NCI-H1092 treated with DMSO at 0.1 percent for 48 hours (cell line): ENCODE results near the gene COL4A3.
"Not testable (repeated sequence)": the region's sequence is repeated elsewhere in the genome, so short reads cannot be mapped to it uniquely, and the experiment has no call there.

Experiments
- DNase-seq: peaks from one replicate; lab custom pipeline; 2025; lab: John Stamatoyannopoulos, UW

COL4A3 gene

DNA sequence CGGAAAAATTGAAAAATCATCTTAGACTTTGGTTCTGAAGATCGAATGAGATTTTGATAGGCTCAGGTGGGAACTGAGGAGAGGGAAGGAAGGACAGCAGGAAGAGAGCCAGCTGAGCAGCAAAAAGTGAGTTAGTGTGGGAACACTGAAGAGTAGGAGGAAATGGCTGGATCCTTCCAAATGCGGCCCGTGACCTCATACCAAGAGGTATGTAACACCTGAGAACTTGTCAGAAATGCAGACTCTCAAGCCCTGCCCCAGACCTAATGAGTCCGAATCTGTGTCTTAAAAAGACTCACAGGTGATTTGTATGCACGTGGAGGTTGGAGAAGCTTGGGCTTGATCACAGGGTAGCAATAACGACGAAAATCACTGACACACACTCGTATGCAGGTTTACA, 42.0 kb downstream of the COL4A3 start:
- DNase-seq: no peak

DNA sequence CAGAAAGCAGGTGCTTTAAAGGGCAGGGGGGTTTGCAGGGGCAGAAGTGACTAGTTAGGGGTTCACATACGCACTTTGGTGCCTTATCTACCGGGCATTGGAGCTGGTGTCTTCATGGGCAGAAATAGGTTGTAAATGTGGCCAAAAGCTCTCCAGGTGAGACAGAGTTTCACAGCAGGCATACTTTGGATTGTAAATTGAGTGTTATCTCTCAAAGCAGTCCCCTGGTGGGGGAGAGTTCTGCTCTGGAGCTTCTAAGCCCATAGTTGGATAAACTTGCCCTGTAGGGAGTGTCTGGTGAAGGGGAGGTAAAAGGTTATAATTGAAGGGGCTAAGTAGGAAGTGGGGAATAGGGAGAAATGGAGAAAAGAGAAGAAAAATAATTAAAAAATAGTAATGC, 43.1 kb downstream of the COL4A3 start:
- DNase-seq: no peak

DNA sequence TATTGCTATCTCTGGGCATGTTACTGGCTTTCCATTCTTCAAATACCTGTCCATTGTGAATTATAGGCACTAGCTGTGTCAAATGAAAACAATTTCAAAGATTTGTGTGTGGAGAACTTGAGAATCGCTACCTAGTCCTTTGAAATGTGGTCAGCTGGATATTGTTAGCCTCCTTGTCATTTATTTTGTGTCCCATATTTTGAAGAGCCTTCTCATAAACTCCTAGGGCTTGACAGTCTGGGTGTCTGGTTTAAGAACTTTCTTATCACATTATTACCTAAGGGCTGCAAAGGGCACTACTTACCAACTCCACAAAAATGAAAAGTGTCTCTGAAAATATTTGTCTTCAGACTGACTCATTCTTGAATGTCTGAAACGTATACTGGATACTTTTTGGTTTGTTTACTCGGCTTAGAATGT, 50.2 kb downstream of the COL4A3 start:
- DNase-seq: no peak

DNA sequence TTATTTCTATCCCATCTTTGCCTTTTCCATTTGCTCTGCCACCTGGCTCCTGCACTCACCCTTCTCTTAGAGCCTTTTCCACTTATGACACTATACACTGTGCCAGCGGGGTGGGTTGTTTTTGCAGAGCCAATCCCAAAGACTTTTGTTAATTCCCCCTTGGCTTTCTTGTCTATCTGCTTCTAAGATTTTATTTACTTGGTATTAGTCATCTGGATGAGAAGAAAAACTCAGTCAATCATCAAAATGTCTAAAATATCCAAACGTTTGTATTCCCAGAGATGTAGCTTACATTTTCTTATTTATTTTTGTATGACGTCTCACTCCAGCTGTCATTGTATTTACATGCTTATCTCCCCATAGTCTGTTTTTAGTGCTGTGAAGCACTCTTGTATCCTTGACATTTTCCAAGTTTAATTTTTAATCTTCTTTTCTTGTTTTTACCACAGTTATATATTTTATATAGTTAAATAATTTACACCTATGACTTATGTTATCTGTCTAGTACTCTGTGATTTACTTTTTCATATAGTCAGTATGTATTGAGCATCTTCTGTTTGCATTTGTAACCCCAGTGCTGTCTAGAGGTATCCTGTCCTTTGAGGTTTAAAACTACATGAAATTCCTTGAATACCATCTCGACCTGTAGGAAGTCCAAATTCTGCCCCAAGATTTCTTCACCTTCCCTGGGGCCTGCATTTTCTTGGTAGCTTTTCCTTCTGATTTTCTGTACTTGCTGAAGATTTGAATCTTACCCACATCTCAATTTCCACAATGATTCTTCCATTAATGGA, 55.1 kb downstream of the COL4A3 start:
- no peak for DNase-seq

DNA sequence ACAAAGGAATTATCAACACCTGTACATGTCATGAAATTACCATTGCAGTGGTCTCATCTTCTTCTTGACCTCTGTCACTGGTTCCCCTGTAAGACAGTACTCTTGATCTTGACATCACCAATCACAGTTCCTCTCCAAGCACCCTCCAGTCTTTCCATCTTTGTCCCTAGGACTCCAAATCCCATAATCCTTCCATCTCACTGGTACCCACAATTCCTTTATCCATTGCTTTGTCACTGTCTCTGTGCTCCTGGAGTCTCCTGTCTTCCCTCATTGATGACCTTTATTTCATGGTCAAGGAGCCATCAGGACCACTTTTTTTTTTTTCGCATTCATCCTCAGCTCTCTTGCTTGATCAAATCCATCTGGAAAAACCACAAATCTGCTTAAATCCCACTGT, 56.7 kb downstream of the COL4A3 start:
- no peak for DNase-seq

DNA sequence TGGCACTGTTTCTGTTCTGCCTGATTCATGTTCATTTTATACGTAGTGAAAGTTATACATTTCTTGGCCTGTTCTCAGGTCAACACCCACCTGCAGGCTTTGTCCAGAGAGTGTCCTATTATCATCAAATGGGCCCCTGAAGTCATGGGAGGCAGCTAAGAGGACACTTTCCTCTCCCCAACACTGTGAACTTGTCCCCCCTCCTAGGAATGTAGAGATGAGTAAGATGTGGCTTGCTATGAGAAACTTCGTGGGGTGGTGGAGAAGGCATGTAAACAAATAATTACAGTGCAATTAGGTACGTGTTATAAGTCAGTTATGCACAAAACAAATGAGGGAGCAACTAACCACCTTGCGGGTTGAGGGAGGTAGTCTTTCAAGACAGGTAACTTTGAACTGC, 57.9 kb downstream of the COL4A3 start:
- DNase-seq: no peak

DNA sequence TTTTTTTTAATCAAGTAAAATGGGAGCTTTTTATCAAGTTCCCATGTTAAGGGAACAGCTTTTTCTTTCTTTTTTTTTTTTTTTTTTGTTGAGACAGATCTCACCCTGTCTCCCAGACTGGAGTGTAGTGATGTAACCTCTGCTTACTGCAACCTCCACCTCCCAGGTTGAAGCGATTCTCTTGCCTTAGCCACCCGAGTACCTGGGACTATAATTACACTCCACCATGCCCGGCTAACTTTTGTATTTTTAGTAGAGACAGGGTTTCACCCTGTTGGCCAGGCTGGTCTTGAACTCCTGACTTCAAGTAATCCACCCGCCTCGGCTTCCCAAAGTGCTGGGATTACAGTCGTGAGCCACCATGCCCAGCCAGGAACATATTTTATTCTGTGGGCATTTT, 61.2 kb downstream of the COL4A3 start:
- not testable (repeated sequence) for DNase-seq

DNA sequence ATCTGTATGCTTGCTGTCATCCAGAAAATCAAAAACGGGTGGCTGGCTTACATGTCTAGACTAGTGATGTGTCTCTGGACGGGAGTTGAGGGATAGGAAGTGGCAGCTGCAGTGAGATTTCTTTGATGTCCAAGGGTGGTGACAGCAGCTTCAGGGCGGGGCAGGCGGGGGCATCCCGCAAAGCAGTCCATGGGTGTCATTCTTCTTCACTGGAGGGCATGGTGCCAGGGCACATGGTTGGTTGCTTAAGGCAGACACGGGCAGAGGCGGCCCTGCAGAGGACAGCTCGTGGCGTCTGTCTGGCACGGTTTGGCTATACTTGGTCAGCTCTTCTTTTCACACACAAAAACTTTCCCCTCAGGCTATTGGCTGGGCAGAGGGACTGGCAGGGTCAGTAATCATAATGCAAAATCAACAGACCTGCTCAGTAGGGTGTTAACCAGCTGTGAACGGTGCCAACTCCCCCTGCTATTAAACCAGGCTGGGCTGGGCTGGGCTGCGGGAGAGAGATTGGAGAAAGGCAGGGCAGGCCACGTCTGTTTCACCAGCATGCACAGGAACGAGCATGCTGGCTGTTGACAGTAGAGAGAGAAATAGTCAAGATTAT, 63.7 kb downstream of the COL4A3 start:
- DNase-seq: peak; percentile 12

DNA sequence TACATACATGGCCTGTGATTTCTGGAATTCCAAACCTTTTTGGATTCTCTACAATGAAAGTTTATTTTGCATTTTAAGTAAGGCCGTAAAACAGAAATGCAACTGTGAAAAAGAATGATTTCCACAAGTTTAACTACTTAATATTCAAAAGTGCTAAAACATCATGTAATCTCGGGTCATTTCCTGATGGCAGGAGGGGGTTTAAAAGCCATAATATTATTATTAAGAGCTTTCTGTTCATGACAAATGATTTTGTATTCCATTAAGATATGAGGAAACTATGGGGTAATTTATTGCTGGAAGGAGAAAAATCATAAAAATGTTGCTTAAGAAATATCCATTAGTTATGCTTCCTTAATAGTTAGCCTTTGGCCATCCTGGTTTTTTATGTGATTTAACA, 65.7 kb downstream of the COL4A3 start:
- no peak for DNase-seq

DNA sequence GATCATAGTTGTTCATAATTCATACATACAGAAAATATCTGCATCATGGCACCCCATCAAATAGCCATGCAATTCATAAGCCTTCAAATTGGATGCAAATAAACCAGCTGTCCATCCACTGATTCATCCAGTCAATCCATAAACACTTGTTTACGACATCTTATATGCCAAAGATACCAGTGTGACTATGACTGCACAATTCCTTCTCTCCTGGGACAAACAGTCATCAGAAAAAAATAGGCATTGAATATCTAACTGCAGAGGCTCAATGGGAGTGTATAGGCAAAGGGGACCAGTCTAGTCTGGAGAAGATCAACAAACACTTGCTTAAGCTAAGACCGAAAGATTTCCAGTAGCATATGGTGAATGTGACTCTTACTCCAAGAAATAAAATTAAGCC, 70.0 kb downstream of the COL4A3 start:
- DNase-seq: no peak

DNA sequence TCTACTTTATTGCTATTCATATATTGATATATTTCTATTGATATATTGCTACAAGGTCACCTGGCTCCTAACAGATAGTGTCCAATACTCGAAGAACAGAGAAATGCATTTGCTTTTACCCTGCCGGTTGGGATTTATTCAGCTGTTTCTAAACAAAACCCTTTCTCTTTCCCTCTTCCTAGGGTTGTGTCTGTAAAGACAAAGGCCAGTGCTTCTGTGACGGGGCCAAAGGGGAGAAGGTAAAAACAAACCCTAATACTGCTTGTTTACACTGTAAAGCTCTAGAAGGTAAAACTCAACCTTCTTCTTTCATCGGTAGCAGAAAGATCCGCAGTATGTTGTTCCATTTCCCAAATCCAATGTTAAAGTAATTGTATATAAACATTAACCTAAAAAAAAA, 73.4 kb downstream of the COL4A3 start:
- DNase-seq: no peak

DNA sequence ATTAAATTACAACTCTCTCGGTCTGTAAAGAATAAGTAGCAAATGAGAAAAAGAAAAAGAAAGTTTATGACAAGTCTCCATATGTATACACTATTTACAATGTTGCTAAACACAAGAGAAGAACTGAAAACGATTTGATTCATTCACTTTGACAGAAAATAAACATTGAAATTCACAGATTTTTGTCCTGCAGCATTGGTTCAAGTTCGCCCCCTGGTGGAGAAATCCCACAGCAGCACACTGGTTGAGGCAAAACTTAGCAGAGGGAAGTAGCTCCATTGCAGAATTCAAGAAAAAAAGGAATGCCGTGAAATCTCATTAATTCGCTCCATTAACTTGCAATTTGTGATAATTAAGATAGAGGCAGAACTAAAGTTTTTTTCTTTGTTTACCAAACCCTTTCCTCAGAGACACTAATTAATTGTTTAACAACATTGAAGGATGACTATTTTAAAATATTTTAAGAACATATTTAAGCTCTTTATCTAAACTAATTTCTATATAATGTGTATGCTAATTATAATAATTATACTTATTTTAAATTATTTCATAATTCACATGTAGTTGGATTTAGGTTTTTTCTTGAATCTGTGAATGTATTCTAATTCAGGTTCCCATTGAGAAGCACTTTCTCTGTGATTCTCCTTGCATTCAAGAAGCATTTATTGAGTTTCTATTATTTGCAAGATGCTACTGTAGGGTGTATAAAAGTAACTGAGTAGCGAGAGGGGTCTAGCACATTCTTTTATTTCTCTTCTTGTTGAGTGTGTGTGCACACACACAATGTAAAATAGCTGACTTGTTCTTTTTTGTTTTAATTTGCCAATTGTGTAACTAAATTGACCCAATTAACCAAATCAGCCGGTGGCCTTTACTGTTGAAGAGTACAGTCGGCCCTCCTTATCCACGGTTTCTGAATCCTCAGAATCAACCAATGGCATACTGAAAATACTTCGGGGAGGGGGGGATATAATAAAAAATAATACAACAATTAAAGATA, 74.1 kb downstream of the COL4A3 start:
- peak; percentile 11 for DNase-seq

DNA sequence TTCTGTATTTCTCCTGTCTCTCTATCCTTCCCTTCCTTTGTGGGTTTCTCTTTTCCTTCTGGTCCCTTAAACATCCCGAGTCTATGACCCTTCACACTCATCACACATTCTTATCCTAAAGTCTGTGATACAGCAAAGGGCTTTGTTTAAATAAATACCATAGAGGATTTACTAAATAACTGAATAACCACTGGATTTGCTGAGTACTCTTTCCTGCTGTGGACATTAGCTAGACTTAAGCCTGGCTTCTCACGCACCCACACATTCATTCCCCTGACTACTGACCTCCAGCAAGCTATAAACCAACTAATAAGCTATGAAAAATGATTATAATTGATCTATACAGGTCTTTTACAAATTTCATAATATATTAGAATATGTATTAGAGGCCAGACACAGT, 76.6 kb downstream of the COL4A3 start:
- DNase-seq: no peak

DNA sequence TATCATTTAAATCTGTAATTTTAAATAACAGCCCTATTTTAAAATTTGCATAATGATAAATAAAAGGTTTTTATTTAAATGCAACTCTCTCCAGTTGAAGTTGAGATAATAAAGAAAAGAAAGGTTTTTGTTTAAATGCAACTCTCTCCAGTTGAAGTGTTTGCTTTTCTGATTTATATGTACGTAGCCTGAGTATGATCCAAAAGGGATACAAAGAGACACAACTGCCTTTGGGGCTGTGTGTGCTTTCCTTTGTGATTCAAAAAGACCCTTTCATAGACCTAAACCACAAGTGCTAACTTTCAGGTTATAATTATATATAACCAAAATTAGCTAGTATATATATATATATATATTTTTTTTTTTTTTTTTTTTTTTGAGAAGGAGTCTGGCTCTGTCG, 84.5 kb downstream of the COL4A3 start:
- peak; percentile 59 for DNase-seq

DNA sequence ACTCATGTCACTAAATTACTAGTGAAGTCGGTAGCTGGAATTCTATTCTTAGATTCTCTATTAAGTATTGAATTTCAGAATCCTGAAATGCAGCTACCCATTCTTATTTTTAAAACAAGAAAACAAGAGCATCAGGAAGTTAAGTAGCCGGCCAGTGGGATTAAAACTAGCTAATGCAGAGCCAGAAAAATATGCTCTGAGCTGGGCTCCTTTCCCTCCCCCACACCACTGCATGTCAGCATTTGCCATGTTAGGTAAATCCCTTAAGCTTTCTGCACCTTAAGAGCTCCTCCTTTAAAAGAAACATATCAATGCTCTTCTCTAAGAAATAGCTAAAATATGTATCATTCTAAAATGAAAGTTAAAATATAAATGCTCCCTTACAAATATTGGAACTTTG, 88.4 kb downstream of the COL4A3 start:
- no peak for DNase-seq

DNA sequence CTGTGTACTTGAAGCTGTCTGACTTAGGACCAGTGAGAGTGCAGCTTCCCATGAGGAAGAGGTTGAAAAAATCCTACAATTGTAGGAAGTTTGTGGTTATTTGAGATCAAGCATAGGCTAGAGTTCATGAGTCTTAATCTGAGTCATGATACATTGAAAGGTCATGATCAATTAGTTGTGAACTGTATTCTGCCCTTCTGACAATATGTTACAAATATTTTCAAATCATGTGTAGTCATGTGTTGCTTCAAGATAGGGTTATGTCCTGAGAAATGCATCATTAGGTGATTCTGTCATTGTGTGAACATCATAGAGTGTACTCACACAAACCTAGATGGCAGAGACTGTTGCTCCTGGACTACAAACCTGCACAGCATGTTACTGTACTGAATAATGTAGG, 92.2 kb downstream of the COL4A3 start:
- DNase-seq: no peak

DNA sequence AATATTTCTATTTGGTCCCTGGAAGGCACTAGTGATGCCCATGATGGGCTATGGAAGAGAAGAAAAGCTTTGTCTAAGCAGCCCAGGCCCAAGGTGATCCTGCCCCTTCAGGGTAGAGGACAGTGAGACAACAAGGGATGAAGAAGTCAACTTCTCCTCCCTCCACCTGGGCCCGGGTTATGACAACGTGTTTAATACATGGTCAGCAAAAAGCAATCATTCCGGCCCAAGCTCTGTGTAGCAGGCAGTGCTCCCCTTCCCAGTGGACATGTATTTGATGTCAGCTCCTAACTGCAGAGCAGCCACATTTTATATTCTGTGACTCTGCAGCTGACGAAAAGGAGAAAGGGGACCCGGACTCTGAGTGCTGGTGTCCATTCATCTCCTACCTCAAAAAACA, 93.4 kb downstream of the COL4A3 start:
- DNase-seq: no peak

DNA sequence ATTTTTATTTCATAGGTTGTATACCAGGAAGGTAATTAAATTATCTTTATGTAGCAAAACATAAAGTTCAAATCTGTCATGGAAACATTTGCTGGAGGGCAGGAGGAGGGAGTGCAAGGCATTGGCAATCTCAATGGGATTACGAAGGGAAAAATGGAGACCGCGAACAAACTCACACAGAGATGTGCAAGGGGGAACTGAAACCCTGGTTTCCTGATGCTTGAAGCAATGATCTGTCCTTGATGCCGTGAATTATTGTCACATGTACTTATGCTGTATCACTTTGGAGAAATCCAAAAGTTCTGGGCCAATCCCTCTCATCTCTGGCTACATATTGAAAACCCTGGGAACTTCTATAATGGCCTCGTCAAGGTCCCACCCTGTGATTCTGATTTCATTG, 95.6 kb downstream of the COL4A3 start:
- no peak for DNase-seq

DNA sequence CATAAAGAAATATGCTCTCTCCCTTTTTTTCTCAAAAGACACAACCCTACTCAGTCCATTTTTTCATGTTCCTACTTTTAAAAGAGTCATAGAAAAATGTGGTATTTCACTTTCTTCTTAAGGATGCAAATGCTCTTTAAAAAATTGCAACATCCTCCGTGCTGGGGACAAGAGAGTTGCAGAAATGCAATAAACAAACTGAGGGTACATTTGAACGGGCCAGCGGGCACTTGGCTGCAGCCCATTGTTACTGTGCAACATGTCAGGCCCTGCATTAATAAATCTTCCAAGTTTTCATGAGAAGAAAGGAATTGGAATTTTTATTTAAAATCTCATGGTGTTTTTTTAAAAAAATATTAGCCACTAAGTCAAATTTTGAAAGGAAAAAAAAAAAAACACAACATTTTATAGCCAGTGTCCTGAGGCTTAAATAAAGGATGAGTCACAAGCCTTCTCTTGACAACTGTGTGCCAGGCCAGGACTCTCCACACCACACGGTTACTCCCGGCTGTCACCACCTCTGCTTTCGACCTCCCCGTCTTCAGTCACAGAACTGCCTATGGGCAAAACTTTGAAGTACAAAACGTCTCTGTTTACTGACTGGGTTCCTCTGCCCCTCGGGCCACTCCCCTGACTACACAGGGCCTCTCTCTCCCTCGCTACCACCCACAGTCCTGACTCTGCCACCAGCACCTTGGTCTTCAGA, 103.1 kb downstream of the COL4A3 start:
- DNase-seq: no peak

DNA sequence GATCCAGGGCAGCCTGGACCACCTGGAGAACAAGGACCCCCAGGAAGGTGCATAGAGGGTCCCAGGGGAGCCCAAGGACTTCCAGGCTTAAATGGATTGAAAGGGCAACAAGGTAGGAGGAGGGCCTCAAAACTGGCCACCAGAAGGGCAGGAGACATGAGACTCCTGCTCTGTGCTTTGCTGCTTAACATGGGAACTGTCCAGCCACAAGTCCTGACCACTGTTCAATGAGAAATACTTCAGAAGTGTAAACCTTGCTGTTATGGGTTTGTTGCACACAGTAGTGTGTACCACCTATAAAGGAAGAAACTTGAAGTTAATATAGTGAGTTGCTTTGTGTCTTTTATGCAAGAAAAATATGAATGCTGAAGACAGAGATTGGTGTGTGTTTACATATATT, 116.5 kb downstream of the COL4A3 start:
- DNase-seq: no peak

DNA sequence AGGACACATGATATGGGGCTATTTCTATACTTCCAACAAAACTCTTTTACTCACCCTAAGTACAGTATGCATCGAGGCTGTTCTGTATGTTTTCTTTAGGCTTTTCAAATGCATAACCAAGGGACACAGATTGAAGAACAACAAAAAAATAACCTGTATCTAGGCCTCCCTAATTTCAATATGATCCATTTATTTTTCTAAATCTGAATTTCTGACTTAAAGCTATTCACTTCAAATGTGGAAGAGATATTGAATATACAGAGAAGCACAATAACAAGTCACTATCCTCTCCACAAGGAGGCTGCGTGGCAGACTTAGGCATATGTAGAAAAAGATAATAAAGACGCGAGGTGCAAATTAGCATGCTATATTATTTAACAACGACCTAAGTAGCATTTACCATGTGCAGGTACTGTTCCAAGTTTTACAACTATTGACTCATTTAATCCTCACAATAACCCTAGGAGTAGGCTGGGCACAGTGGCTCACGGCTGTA, 121.4 kb downstream of the COL4A3 start:
- no peak for DNase-seq

DNA sequence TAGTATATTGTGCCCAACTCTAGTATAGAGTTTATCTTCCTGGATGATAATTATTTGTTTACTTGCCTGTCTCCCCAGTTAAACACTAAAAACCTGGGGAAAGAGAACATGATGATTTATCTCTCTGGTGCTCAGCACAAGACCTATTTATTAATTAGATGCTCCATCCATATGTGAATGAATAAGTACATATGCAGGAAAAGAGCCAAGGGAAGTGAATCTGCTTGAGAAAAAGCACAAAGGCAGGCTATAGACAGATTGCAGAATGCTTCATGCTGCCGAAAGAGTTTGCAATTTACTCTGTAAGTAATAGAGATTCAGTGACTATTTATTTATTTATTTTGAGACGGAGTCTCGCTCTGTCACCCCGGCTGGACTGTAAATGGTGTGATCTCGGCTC, 123.3 kb downstream of the COL4A3 start:
- DNase-seq: no peak
